ENCODE data around the gene MAGEA2.
"Not testable (repeated sequence)": the region's sequence is repeated elsewhere in the genome, so short reads cannot be mapped to it uniquely, and the experiment has no call there.

Gene MAGEA2

DNA sequence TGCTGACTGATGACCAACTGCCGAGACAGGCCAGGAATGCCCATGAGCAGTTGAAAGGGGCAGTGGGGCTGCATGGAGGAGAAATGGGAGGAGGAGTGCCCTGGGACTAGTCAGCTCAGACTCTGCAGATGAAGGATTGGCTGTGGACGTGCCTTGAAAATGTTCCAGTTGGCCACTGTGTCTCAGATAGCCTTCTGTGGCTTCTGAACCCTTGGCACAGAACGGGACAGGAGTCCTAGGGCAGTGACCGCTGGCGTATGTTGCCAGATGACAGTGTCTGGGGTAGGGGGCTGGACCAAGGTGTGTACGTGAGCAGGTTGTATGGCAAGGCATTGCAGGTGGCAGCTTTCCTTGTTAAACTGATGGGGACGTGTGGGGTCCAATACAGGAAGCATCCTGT, 47.1 kb downstream of the MAGEA2 start:
- POLR2A ChIA-PET; DNase-seq (ENCODE audit: extremely low spot score); CTCF ChIA-PET: not testable (repeated sequence)

DNA sequence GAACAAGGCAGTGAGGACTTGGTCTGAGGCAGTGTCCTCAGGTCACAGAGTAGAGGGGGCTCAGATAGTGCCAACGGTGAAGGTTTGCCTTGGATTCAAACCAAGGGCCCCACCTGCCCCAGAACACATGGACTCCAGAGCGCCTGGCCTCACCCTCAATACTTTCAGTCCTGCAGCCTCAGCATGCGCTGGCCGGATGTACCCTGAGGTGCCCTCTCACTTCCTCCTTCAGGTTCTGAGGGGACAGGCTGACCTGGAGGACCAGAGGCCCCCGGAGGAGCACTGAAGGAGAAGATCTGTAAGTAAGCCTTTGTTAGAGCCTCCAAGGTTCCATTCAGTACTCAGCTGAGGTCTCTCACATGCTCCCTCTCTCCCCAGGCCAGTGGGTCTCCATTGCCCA, 53.3 kb downstream of the MAGEA2 start:
- DNase-seq (ENCODE audit: extremely low spot score); CTCF ChIA-PET; POLR2A ChIA-PET: not testable (repeated sequence)
